Measurements from ENCODE around the gene FCSK. TPM values are rescaled to one million over a fixed set of nuclear protein-coding genes. Genes with fewer than 3 reads are reported as not detected.

FCSK gene
- total and polyA plus RNA-seq, 5 experiments from 2014 or later = 4.5 to 39.7 (median 9.6) TPM

- Mint-ChIP-seq H3K27ac (peak overlapping the region in 1 of 10 donors; percentile 15), H3K36me3 (peaks cover 0 to 24% (median 0%) of the 10 kb centered on the region in 3 donors), H3K4me3 (no peak overlapping the region), H3K9me3 (no peaks in the 10 kb centered on the region), H3K27me3 (no peaks in the 10 kb centered on the region), H3K4me1 (peaks cover 0 to 5% (median 0%) of the 10 kb centered on the region in 4 donors)
- ATAC-seq (no peak), DNase-seq (no peak)
- POLR2A ChIA-PET = no interaction called here
Measured at GRCh38 chr16:70465999-70466804, 11.8 kb downstream of the FCSK start.

GRCh38 chr16:70466805-70467076, 12.3 kb downstream of the FCSK start:
- Mint-ChIP-seq H3K9me3 (no peaks in the 10 kb centered on the region), H3K27me3 (no peaks in the 10 kb centered on the region), H3K36me3 (peaks cover 0 to 24% (median 0%) of the 10 kb centered on the region in 3 donors), H3K4me3 (no peak overlapping the region), H3K4me1 (peaks cover 0 to 5% (median 0%) of the 10 kb centered on the region in 4 donors), H3K27ac (no peak overlapping the region)
- POLR2A ChIA-PET = no interaction called here
- no peak for ATAC-seq
- no peak for DNase-seq

DNA sequence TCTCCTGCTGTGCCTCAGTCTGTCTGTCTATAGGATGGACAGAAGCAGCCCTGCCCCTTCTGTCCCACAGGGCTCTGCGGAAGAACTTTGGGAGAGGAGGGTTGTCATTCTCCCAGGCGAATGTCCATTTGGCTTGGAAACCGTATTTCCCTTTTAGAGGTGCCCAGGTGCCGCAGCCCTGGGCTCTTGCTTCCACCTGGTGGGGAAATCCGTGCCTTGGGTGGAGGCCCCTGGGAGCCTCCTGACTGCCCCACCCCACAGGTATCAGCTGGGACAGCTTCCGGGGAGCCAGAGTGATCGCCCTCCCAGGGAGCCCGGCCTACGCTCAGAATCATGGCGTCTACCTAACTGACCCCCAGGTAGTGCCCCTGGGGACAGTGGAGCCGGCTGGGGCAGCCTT, 12.7 kb downstream of the FCSK start:
- peaks cover 0 to 5% (median 0%) of the 10 kb centered on the region in 4 donors for H3K4me1 Mint-ChIP-seq
- H3K36me3 Mint-ChIP-seq = peaks cover 0 to 24% (median 0%) of the 10 kb centered on the region in 3 donors
- ATAC-seq = no peak
- POLR2A ChIA-PET = no interaction called here
- no peak overlapping the region for H3K4me3 Mint-ChIP-seq
- H3K27me3 Mint-ChIP-seq = no peaks in the 10 kb centered on the region
- no peak overlapping the region for H3K27ac Mint-ChIP-seq
- DNase-seq = no peak
- no peaks in the 10 kb centered on the region for H3K9me3 Mint-ChIP-seq

DNA sequence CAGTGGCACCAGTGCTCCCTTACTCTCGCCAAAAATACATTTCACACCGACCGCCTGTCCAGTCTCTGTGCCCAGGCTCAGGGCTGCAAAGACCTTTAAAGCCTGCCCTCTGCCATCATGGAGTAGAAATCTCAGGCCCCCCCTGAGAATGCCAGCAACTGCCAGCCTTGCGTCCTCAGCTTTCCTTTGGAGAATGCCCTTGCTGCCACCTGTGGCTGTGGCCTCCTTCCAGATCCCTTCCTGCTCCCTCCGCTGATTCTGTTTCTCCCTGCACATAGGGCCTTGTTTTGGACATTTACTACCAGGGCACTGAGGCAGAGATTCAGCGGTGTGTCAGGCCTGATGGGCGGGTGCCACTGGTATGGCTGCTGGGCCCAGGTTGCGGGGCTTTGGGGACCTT, 13.2 kb downstream of the FCSK start:
- H3K27me3 Mint-ChIP-seq = no peaks in the 10 kb centered on the region
- no peak overlapping the region for H3K4me3 Mint-ChIP-seq
- peaks cover 0 to 5% (median 0%) of the 10 kb centered on the region in 4 donors for H3K4me1 Mint-ChIP-seq
- ATAC-seq (no peak), DNase-seq (no peak)
- H3K36me3 Mint-ChIP-seq = peaks cover 0 to 25% (median 0%) of the 10 kb centered on the region in 3 donors
- no peaks in the 10 kb centered on the region for H3K9me3 Mint-ChIP-seq
- POLR2A ChIA-PET = interaction anchor here (0.6 kb wide), 1 partner anchor 82 kb away, joined by 5 read pairs; no protein-coding TSS in a partner anchor
- peak overlapping the region in 2 of 10 donors; percentile 4 to 44 for H3K27ac Mint-ChIP-seq

DNA sequence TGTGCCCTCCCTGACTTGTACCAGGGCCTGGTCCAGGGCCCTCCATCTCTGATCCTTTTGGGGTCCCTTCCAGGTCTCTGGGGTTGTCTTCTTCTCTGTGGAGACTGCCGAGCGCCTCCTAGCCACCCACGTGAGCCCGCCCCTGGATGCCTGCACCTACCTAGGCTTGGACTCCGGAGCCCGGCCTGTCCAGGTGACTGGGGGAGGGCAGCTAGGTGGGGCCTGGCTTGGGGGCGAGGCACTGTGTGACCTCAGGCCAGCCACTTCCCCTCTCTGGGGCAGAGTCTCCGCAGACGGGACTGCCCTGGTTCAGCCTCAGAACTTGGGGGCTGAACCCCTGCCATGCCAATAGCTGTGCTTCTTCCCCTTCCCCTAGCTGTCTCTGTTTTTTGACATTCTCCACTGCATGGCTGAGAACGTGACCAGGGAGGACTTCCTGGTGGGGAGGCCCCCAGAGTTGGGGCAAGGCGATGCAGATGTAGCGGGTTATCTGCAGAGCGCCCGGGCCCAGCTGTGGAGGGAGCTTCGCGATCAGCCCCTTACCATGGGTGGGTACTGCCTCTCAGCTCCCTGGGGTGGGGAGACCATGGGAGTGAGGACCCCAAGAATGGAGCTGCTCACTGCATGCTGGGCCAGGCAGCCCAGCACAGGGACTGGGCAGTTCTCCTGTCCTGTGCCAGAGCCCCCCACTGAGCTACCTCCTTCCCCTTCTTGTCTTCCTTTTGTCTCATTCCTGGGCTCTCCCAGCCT, 14.6 kb downstream of the FCSK start:
- Mint-ChIP-seq H3K27ac (peak overlapping the region in 2 of 10 donors; percentile 55 to 70), H3K27me3 (no peaks in the 10 kb centered on the region), H3K36me3 (peaks cover 0 to 21% (median 0%) of the 10 kb centered on the region in 3 donors), H3K9me3 (no peaks in the 10 kb centered on the region), H3K4me3 (no peak overlapping the region), H3K4me1 (peaks cover 0 to 5% (median 0%) of the 10 kb centered on the region in 4 donors)
- POLR2A ChIA-PET = interaction anchor here (1.1 kb wide), 1 partner anchor 104 kb away, joined by 3 read pairs; no protein-coding TSS in a partner anchor
- ATAC-seq = no peak
- DNase-seq = no peak

GRCh38 chr16:70470141-70470926, 15.9 kb downstream of the FCSK start:
- ATAC-seq = no peak
- H3K27ac Mint-ChIP-seq = peak overlapping the region in 2 of 10 donors; percentile 71 to 86
- no peak overlapping the region for H3K4me3 Mint-ChIP-seq
- POLR2A ChIA-PET = interaction anchor here (1.1 kb wide), 1 partner anchor 11 kb away, joined by 8 read pairs; no protein-coding TSS in a partner anchor
- DNase-seq = no peak
- peaks cover 0 to 12% (median 0%) of the 10 kb centered on the region in 3 donors for H3K36me3 Mint-ChIP-seq
- no peaks in the 10 kb centered on the region for H3K9me3 Mint-ChIP-seq
- H3K4me1 Mint-ChIP-seq = peaks cover 0 to 5% (median 0%) of the 10 kb centered on the region in 4 donors
- no peaks in the 10 kb centered on the region for H3K27me3 Mint-ChIP-seq

GRCh38 chr16:70470927-70471341, 16.5 kb downstream of the FCSK start:
- no peaks in the 10 kb centered on the region for H3K9me3 Mint-ChIP-seq
- peaks cover 0 to 5% (median 0%) of the 10 kb centered on the region in 4 donors for H3K4me1 Mint-ChIP-seq
- no peak for DNase-seq
- POLR2A ChIA-PET = interaction anchor here (1.1 kb wide), 1 partner anchor 12 kb away, joined by 8 read pairs; no protein-coding TSS in a partner anchor
- no peaks in the 10 kb centered on the region for H3K27me3 Mint-ChIP-seq
- peak overlapping the region in 1 of 10 donors; percentile 71 for H3K27ac Mint-ChIP-seq
- peaks cover 0 to 11% (median 0%) of the 10 kb centered on the region in 3 donors for H3K36me3 Mint-ChIP-seq
- ATAC-seq = no peak
- no peak overlapping the region for H3K4me3 Mint-ChIP-seq

DNA sequence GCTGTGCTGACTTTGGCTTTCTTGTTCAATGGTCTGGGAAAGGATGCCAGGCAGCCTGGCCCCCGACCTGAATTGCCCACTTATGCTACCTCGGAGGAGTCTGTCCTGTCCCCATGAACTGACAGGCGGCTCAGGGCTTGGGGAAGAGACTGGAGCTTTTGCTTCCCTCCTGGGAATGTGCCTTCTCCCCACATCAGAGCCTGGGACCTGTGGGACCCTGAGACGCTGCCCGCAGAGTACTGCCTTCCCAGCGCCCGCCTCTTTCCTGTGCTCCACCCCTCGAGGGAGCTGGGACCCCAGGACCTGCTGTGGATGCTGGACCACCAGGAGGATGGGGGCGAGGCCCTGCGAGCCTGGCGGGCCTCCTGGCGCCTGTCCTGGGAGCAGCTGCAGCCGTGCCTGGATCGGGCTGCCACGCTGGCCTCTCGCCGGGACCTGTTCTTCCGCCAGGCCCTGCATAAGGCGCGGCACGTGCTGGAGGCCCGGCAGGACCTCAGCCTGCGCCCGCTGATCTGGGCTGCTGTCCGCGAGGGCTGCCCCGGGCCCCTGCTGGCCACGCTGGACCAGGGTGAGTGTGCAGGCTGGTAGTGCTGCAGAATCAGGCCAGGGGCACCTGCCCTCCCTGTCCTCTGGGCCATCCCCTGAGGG, 18.5 kb downstream of the FCSK start:
- Mint-ChIP-seq H3K27ac (no peak overlapping the region), H3K4me3 (no peak overlapping the region), H3K4me1 (peaks cover 0 to 4% (median 0%) of the 10 kb centered on the region in 4 donors), H3K27me3 (no peaks in the 10 kb centered on the region), H3K36me3 (peaks cover 0 to 10% (median 0%) of the 10 kb centered on the region in 3 donors), H3K9me3 (no peaks in the 10 kb centered on the region)
- ATAC-seq = no peak
- DNase-seq = no peak
- POLR2A ChIA-PET = interaction anchor here (0.6 kb wide), 1 partner anchor 103 kb away, joined by 7 read pairs; no protein-coding TSS in a partner anchor

GRCh38 chr16:70473446-70474319, 19.3 kb downstream of the FCSK start:
- Mint-ChIP-seq H3K4me1 (peaks cover 0 to 6% (median under 1%) of the 10 kb centered on the region in 4 donors), H3K4me3 (no peak overlapping the region), H3K9me3 (no peaks in the 10 kb centered on the region), H3K27me3 (no peaks in the 10 kb centered on the region), H3K36me3 (peaks cover 0 to 10% (median 0%) of the 10 kb centered on the region in 3 donors), H3K27ac (peak overlapping the region in 2 of 10 donors; percentile 40 to 60)
- POLR2A ChIA-PET = no interaction called here
- ATAC-seq = no peak
- no peak for DNase-seq

GRCh38 chr16:70474320-70475053, 20.1 kb downstream of the FCSK start:
- no peaks in the 10 kb centered on the region for H3K9me3 Mint-ChIP-seq
- ATAC-seq (no peak), DNase-seq (no peak)
- H3K27ac Mint-ChIP-seq = no peak overlapping the region
- peaks cover 0 to 5% (median 2%) of the 10 kb centered on the region in 4 donors for H3K4me1 Mint-ChIP-seq
- peaks cover 0 to 7% (median 0%) of the 10 kb centered on the region in 3 donors for H3K36me3 Mint-ChIP-seq
- no peak overlapping the region for H3K4me3 Mint-ChIP-seq
- no peaks in the 10 kb centered on the region for H3K27me3 Mint-ChIP-seq
- POLR2A ChIA-PET = no interaction called here

All from naive thymus-derived CD8-positive, alpha-beta T cell (primary cell).